Upper lobe of right lung (tissue), 1 donor: Measurements from ENCODE around the gene HAS3. TPM values are rescaled to one million over a fixed set of nuclear protein-coding genes. Genes with fewer than 3 reads are reported as not detected.

Source experiments
- ATAC-seq: fragments of 200-7000 bp; cut with Tn5 transposase; one replicate; pipeline ENCODE4 v1.9.1; 2020; ENCODE audit warnings: mild to moderate bottlenecking, moderate library complexity
- DNase-seq: peaks from one replicate; pipeline ENCODE4 v3.0.0-alpha.2; 2020
- H3K27ac ChIP-seq: fragments of 200-600 bp; one replicate; pipeline ENCODE4 v1.8.0; 2022
- H3K27me3 ChIP-seq: fragments of 200-600 bp; one replicate; pipeline ENCODE4 v1.8.0; 2022; ENCODE audit warnings: mild to moderate bottlenecking
- H3K36me3 ChIP-seq: fragments of 200-600 bp; one replicate; pipeline ENCODE4 v1.8.0; 2022
- H3K4me1 ChIP-seq: fragments of 200-600 bp; one replicate; pipeline ENCODE4 v1.8.0; 2022
- H3K4me3 ChIP-seq: fragments of 200-600 bp; one replicate; pipeline ENCODE4 v1.8.0; 2022; ENCODE audit warnings: mild to moderate bottlenecking
- H3K9me3 ChIP-seq: fragments of 200-600 bp; one replicate; pipeline ENCODE4 v1.8.0; 2022
- intact Hi-C: fragments of 100-400 bp; cut with DNase I; formaldehyde crosslinking; loops from one replicate; pipeline ENCODE4 v1.11.0; 2022
- total RNA-seq: library from RNA; stranded (reverse); fragmentation: NEBNext Ultra II Directional; extraction: Animal tissue kit (Norgen Biotek cat#: 25700); gene quantifications from one replicate; pipeline ENCODE4 v1.2.1, GENCODE V29; 2021
- TF ChIP-seq, protein P1 (sequence below): fragments of 200-600 bp; IDR thresholded peaks from one replicate; pipeline ENCODE4 v1.8.0; 2022; ENCODE audit warnings: antibody characterized with exemption
- donor health status: DM: no; HTN: yes; CAD: no; lungs with severe emphysema.

HAS3 gene
- total RNA-seq, 1 donor from 2014 or later, result 8.2 TPM

- Histone ChIP-seq H3K27me3 (no peaks in the 10 kb centered on the region), H3K4me1 (no peaks in the 10 kb centered on the region), H3K27ac (peak overlapping the region; percentile 17), H3K36me3 (no peaks in the 10 kb centered on the region), H3K9me3 (no peaks in the 10 kb centered on the region), H3K4me3 (no peak overlapping the region)
- intact Hi-C loops, result no loop called here
- TF ChIP-seq, protein P1, sequence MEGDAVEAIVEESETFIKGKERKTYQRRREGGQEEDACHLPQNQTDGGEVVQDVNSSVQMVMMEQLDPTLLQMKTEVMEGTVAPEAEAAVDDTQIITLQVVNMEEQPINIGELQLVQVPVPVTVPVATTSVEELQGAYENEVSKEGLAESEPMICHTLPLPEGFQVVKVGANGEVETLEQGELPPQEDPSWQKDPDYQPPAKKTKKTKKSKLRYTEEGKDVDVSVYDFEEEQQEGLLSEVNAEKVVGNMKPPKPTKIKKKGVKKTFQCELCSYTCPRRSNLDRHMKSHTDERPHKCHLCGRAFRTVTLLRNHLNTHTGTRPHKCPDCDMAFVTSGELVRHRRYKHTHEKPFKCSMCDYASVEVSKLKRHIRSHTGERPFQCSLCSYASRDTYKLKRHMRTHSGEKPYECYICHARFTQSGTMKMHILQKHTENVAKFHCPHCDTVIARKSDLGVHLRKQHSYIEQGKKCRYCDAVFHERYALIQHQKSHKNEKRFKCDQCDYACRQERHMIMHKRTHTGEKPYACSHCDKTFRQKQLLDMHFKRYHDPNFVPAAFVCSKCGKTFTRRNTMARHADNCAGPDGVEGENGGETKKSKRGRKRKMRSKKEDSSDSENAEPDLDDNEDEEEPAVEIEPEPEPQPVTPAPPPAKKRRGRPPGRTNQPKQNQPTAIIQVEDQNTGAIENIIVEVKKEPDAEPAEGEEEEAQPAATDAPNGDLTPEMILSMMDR, result no peak
- ATAC-seq (peak; percentile 55), DNase-seq (no peak)
Observed at GRCh38 chr16:69073181-69073702, 32.2 kb upstream of the HAS3 start.

DNA sequence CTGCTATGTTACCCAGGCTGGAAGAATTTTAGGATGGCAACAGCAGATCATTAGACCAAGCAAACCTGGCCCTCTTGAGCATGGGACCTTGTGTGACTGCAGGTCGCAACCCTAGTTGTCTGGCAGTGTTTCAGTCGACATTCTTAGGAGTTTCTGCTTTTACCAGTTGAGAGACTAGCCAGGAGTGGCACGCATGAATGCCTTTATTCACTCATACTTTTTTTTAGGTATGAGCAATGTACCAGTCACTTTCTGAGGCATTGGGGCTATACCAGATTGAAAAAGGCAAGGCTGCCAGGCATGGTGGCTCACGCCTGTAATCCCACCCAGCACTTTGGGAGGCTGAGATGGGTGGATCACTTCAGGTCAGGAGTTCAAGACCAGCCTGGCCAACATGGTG, 28.2 kb upstream of the HAS3 start:
- TF ChIP-seq, protein P1, result no peak
- Histone ChIP-seq H3K36me3 (no peaks in the 10 kb centered on the region), H3K4me3 (no peak overlapping the region), H3K27me3 (no peaks in the 10 kb centered on the region), H3K27ac (no peak overlapping the region), H3K9me3 (no peaks in the 10 kb centered on the region), H3K4me1 (no peaks in the 10 kb centered on the region)
- ATAC-seq (no peak), DNase-seq (no peak)
- intact Hi-C loops, result no loop called here

- TF ChIP-seq, protein P1, result no peak
- no peaks in the 10 kb centered on the region for H3K9me3 ChIP-seq
- no peak overlapping the region for H3K4me3 ChIP-seq
- no peaks in the 10 kb centered on the region for H3K4me1 ChIP-seq
- DNase-seq (no peak), ATAC-seq (no peak)
- H3K27me3 ChIP-seq, result no peaks in the 10 kb centered on the region
- intact Hi-C loops, result no loop called here
- no peaks in the 10 kb centered on the region for H3K36me3 ChIP-seq
- H3K27ac ChIP-seq, result no peak overlapping the region
Observed at GRCh38 chr16:69078073-69078472, 27.4 kb upstream of the HAS3 start.

DNA sequence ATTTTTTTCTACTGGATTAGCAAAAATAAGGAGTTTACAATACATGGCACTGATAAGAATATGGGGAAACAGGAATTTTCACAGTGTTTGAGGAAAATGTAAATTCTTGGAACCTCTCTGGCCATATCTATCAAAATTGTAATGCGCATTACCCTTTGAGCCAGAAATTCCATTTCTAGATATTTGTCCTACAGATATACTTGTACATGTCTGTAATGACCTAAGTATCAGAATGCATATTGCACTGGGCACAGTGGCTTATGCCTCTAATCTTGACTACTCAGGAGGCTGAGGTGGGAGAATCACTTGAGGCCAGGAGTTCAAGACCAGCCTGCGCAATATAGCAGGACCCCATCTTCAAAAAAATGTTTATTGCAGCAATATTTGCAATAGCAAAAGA, 25.8 kb upstream of the HAS3 start:
- H3K4me3 ChIP-seq, result no peak overlapping the region
- H3K4me1 ChIP-seq, result no peaks in the 10 kb centered on the region
- no peak overlapping the region for H3K27ac ChIP-seq
- ATAC-seq (no peak), DNase-seq (no peak)
- no peaks in the 10 kb centered on the region for H3K36me3 ChIP-seq
- no peaks in the 10 kb centered on the region for H3K27me3 ChIP-seq
- intact Hi-C loops, result no loop called here
- no peaks in the 10 kb centered on the region for H3K9me3 ChIP-seq
- TF ChIP-seq, protein P1, result no peak

DNA sequence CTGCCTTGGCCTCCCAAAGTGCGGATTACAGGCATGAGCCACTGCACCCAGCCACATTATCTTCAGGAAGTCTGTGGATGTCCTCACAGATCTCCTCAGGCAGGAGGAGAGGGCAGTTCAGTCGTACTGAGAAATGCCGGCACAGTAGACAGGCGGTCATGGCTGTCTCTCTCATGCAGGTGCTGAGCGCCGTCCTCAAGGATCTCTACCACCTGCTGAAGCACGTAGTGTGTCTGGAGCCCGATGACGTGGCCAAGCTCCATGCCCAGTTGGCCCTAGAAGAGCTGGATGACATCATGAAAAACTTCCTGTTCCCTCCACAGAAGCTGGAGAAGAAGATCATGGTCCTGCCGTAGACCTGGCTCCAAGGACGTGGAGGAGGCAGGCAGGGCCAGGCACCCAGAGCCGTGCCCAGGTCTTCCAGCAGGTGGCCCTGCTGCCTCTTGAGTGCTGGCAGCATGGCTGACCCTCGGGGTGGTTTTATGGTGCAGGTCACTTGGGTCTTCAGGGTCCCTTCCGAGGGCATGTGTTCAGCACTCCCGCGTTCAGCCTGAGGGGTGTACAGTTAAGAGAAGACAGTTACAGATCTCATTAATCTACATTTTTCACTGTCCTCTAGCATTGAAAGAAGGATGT, 22.0 kb upstream of the HAS3 start:
- ATAC-seq (peak; percentile 72), DNase-seq (peak; percentile 67)
- Histone ChIP-seq H3K9me3 (no peaks in the 10 kb centered on the region), H3K4me1 (no peaks in the 10 kb centered on the region), H3K36me3 (no peaks in the 10 kb centered on the region), H3K27ac (no peak overlapping the region), H3K27me3 (no peaks in the 10 kb centered on the region), H3K4me3 (no peak overlapping the region)
- TF ChIP-seq, protein P1, result peak; percentile 32
- intact Hi-C loops, result no loop called here
